H1 (cell line): ENCODE measurements around the gene KMT5B. TPM values are rescaled to one million over a fixed set of nuclear protein-coding genes. Genes with fewer than 3 reads are reported as not detected.

Experiments used
- CTCF ChIA-PET: fragments of 300-600 bp; sonication (Branson Sonifier 250); formaldehyde crosslinking; loops from one replicate; lab custom pipeline; 2021; ENCODE audit not compliant: partially characterized antibody; lab: Charles Lee
- POLR2A ChIA-PET: fragments of 300-600 bp; sonication (Branson Sonifier 250); formaldehyde crosslinking; loops from one replicate; lab custom pipeline; 2021; ENCODE audit warnings: inconsistent platforms; ENCODE audit not compliant: partially characterized antibody; lab: Charles Lee
- DNase-seq, 2 experiments: peaks; one replicate each; pipeline versions ENCODE4 v3.0.0 to v3.0.0-alpha.2; 2010 to 2022; ENCODE audit warnings: low spot score in 2 of 2, low read depth in 1 of 2, mixed read lengths in 1 of 2
- FAIRE-seq: peaks from 2 replicates; lab custom pipeline; 2011; peaks lifted over from hg19 to GRCh38; lab: Jason Lieb, UNC
- H2AFZ ChIP-seq: 2 replicates; pipeline ENCODE4 v1.8.1; 2012; ENCODE audit warnings: low read length, inconsistent platforms
- H2AK5ac ChIP-seq: 2 replicates; pipeline ENCODE4 v1.6.1; 2013; ENCODE audit warnings: low read depth, low read length
- H2BK120ac ChIP-seq: replicated peaks from 2 replicates; pipeline ENCODE3; 2013; ENCODE audit warnings: low read depth, low read length, inconsistent platforms
- H2BK12ac ChIP-seq: 2 replicates; pipeline ENCODE4 v1.6.1; 2013; ENCODE audit warnings: low read depth, low read length
- H2BK15ac ChIP-seq: 2 replicates; pipeline ENCODE4 v1.6.1; 2013; ENCODE audit warnings: low read length
- H2BK20ac ChIP-seq: 2 replicates; pipeline ENCODE4 v1.6.1; 2013; ENCODE audit warnings: low read length
- H2BK5ac ChIP-seq: 2 replicates; pipeline ENCODE4 v1.6.1; 2013; ENCODE audit warnings: low read depth, low read length
- H3K14ac ChIP-seq: 2 replicates; pipeline ENCODE4 v1.6.1; 2013; ENCODE audit warnings: inconsistent platforms; ENCODE audit not compliant: insufficient read length
- H3K18ac ChIP-seq: 2 replicates; pipeline ENCODE4 v1.6.1; 2013; ENCODE audit warnings: low read length; ENCODE audit errors: extremely low read depth
- H3K23ac ChIP-seq: 2 replicates; pipeline ENCODE4 v1.6.1; 2013; ENCODE audit warnings: inconsistent platforms; ENCODE audit not compliant: insufficient read length
- H3K23me2 ChIP-seq: 2 replicates; pipeline ENCODE4 v1.6.1; 2013; ENCODE audit warnings: low read depth, low read length
- H3K27ac ChIP-seq: 2 replicates; pipeline ENCODE4 v1.6.1; 2011; ENCODE audit warnings: low read depth, low read length, inconsistent platforms
- H3K27me3 ChIP-seq, 4 experiments: replicated peaks in 1 of 4; 1 replicate in 1 of 4; 2 replicates in 3 of 4; pipeline versions ENCODE4 v1.6.1 to v1.8.1; 2011 to 2013; ENCODE audit warnings: low read length in 3 of 4, mild to moderate bottlenecking in 3 of 4, inconsistent platforms in 2 of 4, mixed read lengths in 2 of 4, moderate library complexity in 1 of 4; ENCODE audit not compliant: control insufficient read depth in 3 of 4, insufficient read depth in 3 of 4; ENCODE audit errors: extremely low read depth in 1 of 4
- H3K36me3 ChIP-seq, 4 experiments: 2 replicates each; pipeline versions ENCODE4 v1.6.1 to v1.8.1; 2011 to 2013; ENCODE audit warnings: mild to moderate bottlenecking in 4 of 4, low read length in 3 of 4, moderate library complexity in 2 of 4, control low read depth in 1 of 4, inconsistent platforms in 1 of 4; ENCODE audit not compliant: insufficient read depth in 4 of 4, control insufficient read depth in 2 of 4
- H3K4ac ChIP-seq: replicated peaks from 2 replicates; pipeline ENCODE3; 2013; ENCODE audit warnings: low read length, low read depth, mixed read lengths, inconsistent platforms; ENCODE audit not compliant: insufficient read length
- H3K4me1 ChIP-seq, 4 experiments: replicated peaks in 1 of 4; 1 replicate in 1 of 4; 2 replicates in 3 of 4; pipeline versions ENCODE4 v1.6.1 to v1.8.1; 2011 to 2013; ENCODE audit warnings: low read length in 3 of 4, inconsistent platforms in 2 of 4, mixed read lengths in 1 of 4; ENCODE audit not compliant: insufficient read depth in 4 of 4, control insufficient read depth in 3 of 4
- H3K4me2 ChIP-seq, 2 experiments: 2 replicates each; pipeline versions ENCODE4 v1.6.1 to v1.8.1; 2011 to 2013; ENCODE audit warnings: low read depth in 2 of 2, low read length in 2 of 2, control low read depth in 1 of 2, inconsistent platforms in 1 of 2, mild to moderate bottlenecking in 1 of 2; ENCODE audit not compliant: insufficient read depth in 1 of 2
- H3K4me3 ChIP-seq, 4 experiments: fragments of 200-600, 300-600 bp in 1 of 4; sonication (generic), shearing (Covaris generic), sonication (Bioruptor Twin) in 1 of 4; 2 replicates each; pipeline versions ENCODE4 v1.5.1 to v1.8.1; 2011 to 2016; ENCODE audit warnings: low read length in 4 of 4, low read depth in 3 of 4, control low read depth in 2 of 4, inconsistent platforms in 2 of 4, mild to moderate bottlenecking in 2 of 4, mixed read lengths in 1 of 4, moderate library complexity in 1 of 4; ENCODE audit not compliant: insufficient read depth in 2 of 4; ENCODE audit errors: extremely low read depth in 1 of 4
- H3K56ac ChIP-seq: replicated peaks from 2 replicates; pipeline ENCODE3; 2013; ENCODE audit warnings: low read depth, mild to moderate bottlenecking, mixed read lengths, low read length, inconsistent platforms; ENCODE audit not compliant: insufficient read length
- H3K79me1 ChIP-seq: 2 replicates; pipeline ENCODE4 v1.6.1; 2013; ENCODE audit warnings: low read depth, low read length, control low read depth
- H3K79me2 ChIP-seq, 2 experiments: 2 replicates each; pipeline versions ENCODE4 v1.6.1 to v1.8.1; 2012 to 2013; ENCODE audit warnings: low read length in 2 of 2, mild to moderate bottlenecking in 2 of 2, inconsistent platforms in 1 of 2; ENCODE audit not compliant: insufficient read depth in 2 of 2, control insufficient read depth in 1 of 2
- H3K9ac ChIP-seq, 4 experiments: replicated peaks in 1 of 4; 1 replicate in 1 of 4; 2 replicates in 3 of 4; pipeline versions ENCODE4 v1.6.1 to v1.8.1; 2011 to 2013; ENCODE audit warnings: low read depth in 3 of 4, low read length in 3 of 4, control low read depth in 2 of 4, mild to moderate bottlenecking in 2 of 4, moderate library complexity in 2 of 4, inconsistent platforms in 1 of 4; ENCODE audit errors: extremely low read depth in 1 of 4
- H3K9me3 ChIP-seq, 2 experiments: 2 replicates each; pipeline versions ENCODE4 v1.6.1 to v1.8.1; 2012 to 2013; ENCODE audit warnings: mild to moderate bottlenecking in 2 of 2, moderate library complexity in 2 of 2, control low read depth in 1 of 2, inconsistent platforms in 1 of 2, low read depth in 1 of 2, low read length in 1 of 2, mixed read lengths in 1 of 2; ENCODE audit not compliant: insufficient read depth in 2 of 2
- H4K20me1 ChIP-seq, 2 experiments: replicated peaks in 1 of 2; 2 replicates each; pipeline versions ENCODE3 to v1.8.1; 2011 to 2013; ENCODE audit warnings: inconsistent platforms in 2 of 2, low read length in 2 of 2, mild to moderate bottlenecking in 1 of 2; ENCODE audit not compliant: insufficient read depth in 2 of 2, control insufficient read depth in 1 of 2
- H4K5ac ChIP-seq: 2 replicates; pipeline ENCODE4 v1.6.1; 2013; ENCODE audit warnings: low read length, low read depth, mixed read lengths, inconsistent platforms; ENCODE audit not compliant: insufficient read length
- H4K8ac ChIP-seq: 2 replicates; pipeline ENCODE4 v1.8.0; 2013; ENCODE audit warnings: mild to moderate bottlenecking, moderate library complexity, low read length, inconsistent platforms; ENCODE audit not compliant: insufficient read depth; ENCODE audit errors: extremely low read depth
- H4K91ac ChIP-seq: replicated peaks from 2 replicates; pipeline ENCODE3; 2013; ENCODE audit warnings: low read length, mixed read lengths, inconsistent platforms; ENCODE audit not compliant: insufficient read length
- CTBP2 ChIP-seq: IDR thresholded peaks from 2 replicates; pipeline ENCODE4 v1.7.0; 2011; ENCODE audit warnings: borderline replicate concordance, mild to moderate bottlenecking, moderate library complexity, mixed read lengths, low read length; ENCODE audit not compliant: insufficient read depth, insufficient read length
- GABPA ChIP-seq: IDR thresholded peaks from 2 replicates; pipeline ENCODE4 v1.6.1; 2011; ENCODE audit warnings: mild to moderate bottlenecking, low read length, moderate library complexity, borderline replicate concordance; ENCODE audit not compliant: insufficient read depth
- GTF2F1 ChIP-seq: IDR thresholded peaks from 2 replicates; pipeline ENCODE4 v1.6.1; 2012; ENCODE audit warnings: low read depth, low read length, improper control_type of control experiment, borderline replicate concordance
- HDAC2 ChIP-seq, 2 experiments: fragments of 300-600 bp in 1 of 2; sonication (generic) in 1 of 2; IDR thresholded peaks; 2 replicates each; pipeline ENCODE4 v1.6.1; 2011 to 2012; ENCODE audit warnings: low read depth in 2 of 2, low read length in 2 of 2, mild to moderate bottlenecking in 2 of 2, moderate library complexity in 2 of 2, borderline replicate concordance in 1 of 2, inconsistent platforms in 1 of 2
- MAFK ChIP-seq: IDR thresholded peaks from 2 replicates; pipeline ENCODE4 v1.6.1; 2012; ENCODE audit warnings: low read depth, mild to moderate bottlenecking, improper control_type of control experiment, low read length
- NANOG ChIP-seq: IDR thresholded peaks from 2 replicates; pipeline ENCODE4 v1.6.1; 2011; ENCODE audit warnings: low read length, low read depth, mild to moderate bottlenecking, inconsistent platforms; ENCODE audit not compliant: insufficient read depth, poor library complexity, severe bottlenecking
- RAD21 ChIP-seq, 2 experiments: IDR thresholded peaks in 1 of 2; conservative IDR thresholded peaks in 1 of 2; 2 replicates each; pipeline ENCODE4 v1.6.1; 2011; ENCODE audit warnings: low read depth in 2 of 2, low read length in 2 of 2, improper control_type of control experiment in 1 of 2, inconsistent platforms in 1 of 2, mild to moderate bottlenecking in 1 of 2, moderate library complexity in 1 of 2
- RFX5 ChIP-seq: IDR thresholded peaks from 2 replicates; pipeline ENCODE4 v1.6.1; 2011; ENCODE audit warnings: low read depth, low read length, improper control_type of control experiment, borderline replicate concordance
- RXRA ChIP-seq: IDR thresholded peaks from 2 replicates; pipeline ENCODE4 v1.6.1; 2011; ENCODE audit warnings: low read depth, mild to moderate bottlenecking, low read length, moderate library complexity; ENCODE audit not compliant: insufficient read depth
- TAF1 ChIP-seq: IDR thresholded peaks from 2 replicates; pipeline ENCODE4 v1.6.1; 2011; ENCODE audit warnings: mild to moderate bottlenecking, low read depth, low read length
- TBP ChIP-seq: IDR thresholded peaks from 2 replicates; pipeline ENCODE4 v1.6.1; 2011; ENCODE audit warnings: low read depth, low read length, improper control_type of control experiment
- YY1 ChIP-seq: IDR thresholded peaks from 2 replicates; pipeline ENCODE4 v1.6.1; 2011; ENCODE audit warnings: low read depth, mild to moderate bottlenecking, low read length
- WGBS, 2 experiments: shearing (Covaris generic) in 1 of 2; methylation state at CpG; one replicate each; pipeline versions ENCODE4 v1.1.6 to v1.1.7; 2013 to 2015; ENCODE audit warnings: low lambda C conversion rate in 2 of 2, mixed read lengths in 2 of 2, inconsistent platforms in 1 of 2, low coverage in 1 of 2, missing lambda C conversion rate in 1 of 2; ENCODE audit not compliant: insufficient replicate concordance in 2 of 2, insufficient coverage in 1 of 2, insufficient read length in 1 of 2; ENCODE audit errors: extremely low coverage in 1 of 2, missing lambda C conversion rate in 1 of 2; 5-methylcytosine and 5-hydroxymethylcytosine counted together
- polyA plus RNA-seq, 7 experiments: library from polyadenylated mRNA; depleted of rRNA in 3 of 7; stranded (reverse) in 5 of 7; unstranded in 2 of 7; fragments of >200 nt in 5 of 7; fragments of 200-250 nt in 2 of 7; gene quantifications; 1 replicate in 5 of 7; 2 replicates in 1 of 7; 4 replicates in 1 of 7; pipeline versions ENCODE4 v1.2.1 to v1.2.3, GENCODE V29; 2011 to 2013; ENCODE audit warnings: missing spikeins in 2 of 7, mixed read lengths in 2 of 7
- total RNA-seq: library from RNA; stranded (reverse); fragmentation: NEBNext Ultra II Directional; extraction: Animal tissue kit (Norgen Biotek cat#: 25700); gene quantifications from 2 replicates; pipeline ENCODE4 v1.2.1, GENCODE V29; 2021
- TF ChIP-seq, protein P1 (sequence below): IDR thresholded peaks from 2 replicates; pipeline ENCODE4 v1.6.1; 2012; ENCODE audit warnings: inconsistent platforms

KMT5B gene
- total and polyA plus RNA-seq, 2 of the 8 experiments (the other 6 are each of a cell fraction or from before 2014, with no cell fraction given) = 11.0 to 40.8 TPM

- no peak overlapping the region for H2BK120ac ChIP-seq
- CTCF ChIA-PET = no interaction called here
- TF ChIP-seq NANOG (no peak), CTBP2 (no peak), RFX5 (no peak), GTF2F1 (no peak), TAF1 (no peak), HDAC2 (IDR thresholded peaks at IDR 0.05; ENCODE audit: borderline replicate concordance in 1 of 2, low read depth in 2 of 2, low read length in 2 of 2) (no peak), YY1 (no peak), GABPA (no peak), MAFK (no peak), RXRA (no peak), TBP (no peak), RAD21 (IDR thresholded peaks at IDR 0.05 in 1 of 2, conservative IDR thresholded peaks at IDR 0.05 in 1 of 2; ENCODE audit: low read depth in 2 of 2, low read length in 2 of 2) (no peak)
- TF ChIP-seq, protein P1, sequence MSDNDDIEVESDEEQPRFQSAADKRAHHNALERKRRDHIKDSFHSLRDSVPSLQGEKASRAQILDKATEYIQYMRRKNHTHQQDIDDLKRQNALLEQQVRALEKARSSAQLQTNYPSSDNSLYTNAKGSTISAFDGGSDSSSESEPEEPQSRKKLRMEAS = no peak
Measured at GRCh38 chr11:68221406-68221805, 8.3 kb upstream of the KMT5B start.

More at GRCh38 chr11:68221406-68221805, 8.3 kb upstream of the KMT5B start:
- Histone ChIP-seq H2BK15ac (no peak overlapping the region), H3K27me3 (peaks cover 0 to 2% (median 0%) of the 10 kb centered on the region in 4 experiments; a peak in 1 of 7 replicates), H3K56ac (no peak overlapping the region), H3K14ac (no peak overlapping the region), H4K91ac (no peak overlapping the region), H3K79me2 (no peaks in the 10 kb centered on the region), H4K5ac (no peak overlapping the region), H3K4me2 (no peak overlapping the region), H3K18ac (no peak overlapping the region), H4K20me1 (peaks cover 0 to 2% of the 10 kb centered on the region in 2 experiments), H3K4me3 (no peak overlapping the region), H3K9ac (no peak overlapping the region), H2AK5ac (no peak overlapping the region), H2BK5ac (no peak overlapping the region), H4K8ac (no peak overlapping the region), H3K4ac (no peak overlapping the region), H3K23ac (no peak overlapping the region), H3K36me3 (no peaks in the 10 kb centered on the region), H3K4me1 (no peaks in the 10 kb centered on the region), H2BK12ac (no peak overlapping the region), H3K79me1 (no peaks in the 10 kb centered on the region), H2AFZ (no peak overlapping the region), H2BK20ac (no peak overlapping the region), H3K9me3 (peaks cover 0 to 4% of the 10 kb centered on the region in 2 experiments; a peak in 1 of 4 replicates), H3K23me2 (no peaks in the 10 kb centered on the region), H3K27ac (no peak overlapping the region)
- 86% methylated on average over 5 of the region's 5 CpGs; no CpG with 5 or more reads in 1 of the 2 experiments for WGBS, 2 experiments
- FAIRE-seq = no peak
- POLR2A ChIA-PET = interaction anchor here (1.0 to 1.4 kb wide), 2 partner anchors 10 to 19 kb away, joined by 3 to 6 read pairs; no protein-coding TSS in a partner anchor
- DNase-seq = no peak
